IMR-90 (cell line): ENCODE data around the gene TRIM6. TPM values are rescaled to one million over a fixed set of nuclear protein-coding genes. Genes with fewer than 3 reads are reported as not detected.
"Not testable (repeated sequence)": the region's sequence is repeated elsewhere in the genome, so short reads cannot be mapped to it uniquely, and the experiment has no call there.

Experiments
- ATAC-seq: fragments of 200-7000 bp; cut with Tn5 transposase; 2 replicates; pipeline ENCODE4 v1.9.1; 2020; ENCODE audit warnings: low read depth, mild to moderate bottlenecking, moderate library complexity
- BruUV-seq: library from RNA; stranded (reverse); fragments of 400-500 nt; replicated peaks from 2 replicates; lab custom pipeline; 2021; lab: Mats Ljungman, UMichigan
- CTCF ChIA-PET: fragments of 300-600 bp; formaldehyde crosslinking; extraction: SDS; loops from one replicate; lab custom pipeline; 2021; ENCODE audit warnings: antibody characterized with exemption; lab: Yijun Ruan, JAX
- POLR2A ChIA-PET: fragments of 300-600 bp; sonication (Branson Sonifier 250); formaldehyde crosslinking; loops from one replicate; lab custom pipeline; 2022; ENCODE audit warnings: antibody characterized with exemption; ENCODE audit not compliant: unreplicated experiment; lab: Charles Lee
- DNase-seq: peaks from one replicate; pipeline ENCODE4 v3.0.0; 2013
- H2AFZ ChIP-seq: replicated peaks from 2 replicates; pipeline ENCODE3; 2013; ENCODE audit warnings: low read length, mild to moderate bottlenecking; ENCODE audit not compliant: poor library complexity
- H2AK5ac ChIP-seq: 2 replicates; pipeline ENCODE4 v1.6.1; 2013; ENCODE audit warnings: low read depth, low read length, inconsistent platforms
- H2AK9ac ChIP-seq: replicated peaks from 2 replicates; pipeline ENCODE3; 2013; ENCODE audit warnings: mild to moderate bottlenecking, low read depth, low read length, moderate library complexity; ENCODE audit not compliant: poor library complexity
- H2BK120ac ChIP-seq: 2 replicates; pipeline ENCODE4 v1.6.1; 2013; ENCODE audit warnings: low read depth, low read length, inconsistent platforms
- H2BK15ac ChIP-seq: 3 replicates; pipeline ENCODE4 v1.6.1; 2013; ENCODE audit warnings: low read depth, low read length, inconsistent platforms
- H2BK20ac ChIP-seq: 2 replicates; pipeline ENCODE4 v1.6.1; 2013; ENCODE audit warnings: low read depth, mild to moderate bottlenecking, inconsistent platforms, low read length, moderate library complexity
- H2BK5ac ChIP-seq: 2 replicates; pipeline ENCODE4 v1.6.1; 2013; ENCODE audit warnings: mild to moderate bottlenecking, low read depth, low read length, inconsistent platforms; ENCODE audit not compliant: poor library complexity, severe bottlenecking
- H3K14ac ChIP-seq: replicated peaks from 2 replicates; pipeline ENCODE4 v1.6.1; 2013; ENCODE audit warnings: low read depth, low read length, inconsistent platforms
- H3K18ac ChIP-seq: 2 replicates; pipeline ENCODE4 v1.6.1; 2013; ENCODE audit warnings: low read depth, low read length, control low read depth
- H3K23ac ChIP-seq: 2 replicates; pipeline ENCODE4 v1.6.1; 2013; ENCODE audit warnings: low read depth, low read length, inconsistent platforms
- H3K27ac ChIP-seq: 2 replicates; pipeline ENCODE4 v1.5.1; 2013; ENCODE audit warnings: mild to moderate bottlenecking, control low read depth, low read length; ENCODE audit not compliant: insufficient read depth
- H3K27me3 ChIP-seq: 2 replicates; pipeline ENCODE4 v1.6.1; 2013; ENCODE audit warnings: low read length; ENCODE audit not compliant: control insufficient read depth, insufficient read depth
- H3K36me3 ChIP-seq: 2 replicates; pipeline ENCODE4 v1.6.1; 2013; ENCODE audit warnings: low read length, mixed read lengths; ENCODE audit not compliant: control insufficient read depth, insufficient read depth
- H3K4ac ChIP-seq: 2 replicates; pipeline ENCODE4 v1.6.1; 2013; ENCODE audit warnings: low read depth, low read length, inconsistent platforms
- H3K4me1 ChIP-seq: 2 replicates; pipeline ENCODE4 v1.6.1; 2013; ENCODE audit warnings: low read length, mixed read lengths; ENCODE audit not compliant: control insufficient read depth, insufficient read depth
- H3K4me2 ChIP-seq: 2 replicates; pipeline ENCODE4 v1.6.1; 2013; ENCODE audit warnings: low read depth, mild to moderate bottlenecking, control low read depth, low read length, moderate library complexity
- H3K4me3 ChIP-seq: 2 replicates; pipeline ENCODE4 v1.5.1; 2013; ENCODE audit warnings: low read depth, mild to moderate bottlenecking, control low read depth, low read length, moderate library complexity; ENCODE audit not compliant: insufficient read depth
- H3K56ac ChIP-seq: 2 replicates; pipeline ENCODE4 v1.6.1; 2013; ENCODE audit warnings: low read length, inconsistent platforms; ENCODE audit not compliant: insufficient read depth; ENCODE audit errors: extremely low read depth
- H3K79me1 ChIP-seq, 2 experiments: 2 replicates each; pipeline ENCODE4 v1.6.1; 2013; ENCODE audit warnings: low read length in 2 of 2, inconsistent platforms in 1 of 2, low read depth in 1 of 2
- H3K9ac ChIP-seq: 2 replicates; pipeline ENCODE4 v1.6.1; 2013; ENCODE audit warnings: low read depth, low read length, control low read depth
- H3K9me1 ChIP-seq: 2 replicates; pipeline ENCODE4 v1.6.1; 2013; ENCODE audit warnings: low read length, inconsistent platforms; ENCODE audit not compliant: insufficient read depth
- H3K9me3 ChIP-seq: 2 replicates; pipeline ENCODE4 v1.6.1; 2013; ENCODE audit warnings: low read length; ENCODE audit not compliant: control insufficient read depth, insufficient read depth
- H4K20me1 ChIP-seq: 2 replicates; pipeline ENCODE4 v1.6.1; 2013; ENCODE audit warnings: low read length, inconsistent platforms; ENCODE audit not compliant: insufficient read depth
- H4K5ac ChIP-seq: 2 replicates; pipeline ENCODE4 v1.6.1; 2013; ENCODE audit warnings: mild to moderate bottlenecking, low read depth, low read length, control low read depth
- H4K8ac ChIP-seq, 2 experiments: 2 replicates each; pipeline ENCODE4 v1.6.1; 2013; ENCODE audit warnings: low read depth in 2 of 2, low read length in 2 of 2, control low read depth in 1 of 2, inconsistent platforms in 1 of 2
- H4K91ac ChIP-seq: 2 replicates; pipeline ENCODE4 v1.6.1; 2013; ENCODE audit warnings: low read depth, low read length, inconsistent platforms; ENCODE audit not compliant: insufficient read depth
- FOS ChIP-seq: fragments of 150-350 bp; IDR thresholded peaks from 2 replicates; pipeline ENCODE4 v1.6.1; 2016; ENCODE audit warnings: low read depth, low read length
- WGBS, 2 experiments: methylation state at CpG; one replicate each; pipeline versions ENCODE4 v1.1.5 to v1.1.7; 2013; ENCODE audit warnings: missing lambda C conversion rate in 2 of 2; ENCODE audit not compliant: insufficient read length in 1 of 2; ENCODE audit errors: extremely low coverage in 2 of 2; 5-methylcytosine and 5-hydroxymethylcytosine counted together
- dilution Hi-C: fragments of 300-500 bp; cut with HindIII; formaldehyde crosslinking; loops from one replicate; pipeline ENCODE4 v1.14.3; 2018; ENCODE audit warnings: low sequenced_read_pairs; ENCODE audit not compliant: unreplicated experiment
- in situ Hi-C: fragments of 300-500 bp; cut with MboI; formaldehyde crosslinking; loops from 3 replicates; pipeline ENCODE4 v1.14.3; 2019; ENCODE audit warnings: low sequenced_read_pairs, inconsistent platforms, mixed read lengths
- intact Hi-C: fragments of 100-400 bp; cut with micrococcal nuclease; formaldehyde crosslinking; loops from 2 replicates; pipeline ENCODE4 v1.10.0; 2022
- polyA plus RNA-seq, 3 experiments: library from polyadenylated mRNA; depleted of rRNA; stranded (reverse); fragments of >200 nt; gene quantifications; 2 replicates each; pipeline ENCODE4 v1.2.3, GENCODE V29; 2012; ENCODE audit warnings: low replicate concordance in 1 of 3
- total RNA-seq: library from RNA; depleted of rRNA; stranded (reverse); fragments of >200 nt; gene quantifications from 2 replicates; pipeline ENCODE4 v1.2.3, GENCODE V29; 2012

Gene TRIM6
- total and polyA plus RNA-seq, 2 of the 4 experiments (the other 2 are of a cell fraction): 3.9 to 4.7 TPM

DNA sequence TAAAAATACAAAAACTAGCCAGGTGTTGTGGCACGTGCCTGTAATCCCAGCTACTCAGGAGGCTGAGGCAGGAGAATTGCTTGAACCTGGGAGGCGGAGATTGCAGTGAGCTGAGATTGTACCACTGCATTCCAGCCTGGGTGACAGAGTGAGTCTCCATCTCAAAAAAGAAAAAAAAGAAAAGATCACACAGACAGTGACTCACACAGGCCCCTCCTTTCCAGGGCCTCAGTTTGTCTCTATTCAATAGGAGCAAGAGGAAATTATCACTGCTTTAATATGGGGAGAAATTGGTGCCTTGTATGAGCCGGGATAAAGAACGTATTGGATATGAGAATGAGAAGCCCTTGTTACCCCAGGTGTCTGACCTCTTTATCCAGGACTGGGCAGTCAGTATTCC lies 6.4 kb downstream of the TRIM6 start:
- dilution Hi-C loops, H3K18ac ChIP-seq, H2BK20ac ChIP-seq, H3K36me3 ChIP-seq, H3K9me3 ChIP-seq, H4K91ac ChIP-seq, H3K9ac ChIP-seq, H3K27ac ChIP-seq, H3K4me1 ChIP-seq, intact Hi-C loops, H3K27me3 ChIP-seq, H3K4ac ChIP-seq, H2AK9ac ChIP-seq, POLR2A ChIA-PET, BruUV-seq, H3K4me3 ChIP-seq, H3K56ac ChIP-seq, H3K4me2 ChIP-seq, ATAC-seq, H4K8ac ChIP-seq, H3K23ac ChIP-seq, H2AFZ ChIP-seq, H3K14ac ChIP-seq, H3K9me1 ChIP-seq, H4K20me1 ChIP-seq, H2BK5ac ChIP-seq, H4K5ac ChIP-seq, H2AK5ac ChIP-seq: not testable (repeated sequence)
- Histone ChIP-seq H2BK120ac (0 out of 2 replicates have a peak overlapping the region, but pooled peaks have one; percentile 47), H2BK15ac (peak overlapping the region; percentile 36; the same call in 1 of the 3 replicates), H3K79me1 (peaks cover 3 to 21% of the 10 kb centered on the region in 2 experiments)
- CTCF ChIA-PET: interaction anchor here (0.9 kb wide), 1 partner anchor 28 kb away, joined by 3 read pairs; no protein-coding TSS in a partner anchor
- no CpG with 5 or more reads among the region's 4 CpGs for WGBS, 2 experiments
- 0 out of 2 replicates have a peak, but pooled peaks have one; percentile 2 for TF ChIP-seq FOS
- in situ Hi-C loops: loop anchor here (5.0 to 25.0 kb wide), 2 partner anchors 75 to 710 kb away; partner anchors contain the start of gene CAVIN3
- peak; percentile 43 for DNase-seq
